ENCODE measurements around the gene NOTO.
"Not testable (repeated sequence)": the region's sequence is repeated elsewhere in the genome, so short reads cannot be mapped to it uniquely, and the experiment has no call there.

The NOTO gene, protein sequence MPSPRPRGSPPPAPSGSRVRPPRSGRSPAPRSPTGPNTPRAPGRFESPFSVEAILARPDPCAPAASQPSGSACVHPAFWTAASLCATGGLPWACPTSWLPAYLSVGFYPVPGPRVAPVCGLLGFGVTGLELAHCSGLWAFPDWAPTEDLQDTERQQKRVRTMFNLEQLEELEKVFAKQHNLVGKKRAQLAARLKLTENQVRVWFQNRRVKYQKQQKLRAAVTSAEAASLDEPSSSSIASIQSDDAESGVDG

DNA sequence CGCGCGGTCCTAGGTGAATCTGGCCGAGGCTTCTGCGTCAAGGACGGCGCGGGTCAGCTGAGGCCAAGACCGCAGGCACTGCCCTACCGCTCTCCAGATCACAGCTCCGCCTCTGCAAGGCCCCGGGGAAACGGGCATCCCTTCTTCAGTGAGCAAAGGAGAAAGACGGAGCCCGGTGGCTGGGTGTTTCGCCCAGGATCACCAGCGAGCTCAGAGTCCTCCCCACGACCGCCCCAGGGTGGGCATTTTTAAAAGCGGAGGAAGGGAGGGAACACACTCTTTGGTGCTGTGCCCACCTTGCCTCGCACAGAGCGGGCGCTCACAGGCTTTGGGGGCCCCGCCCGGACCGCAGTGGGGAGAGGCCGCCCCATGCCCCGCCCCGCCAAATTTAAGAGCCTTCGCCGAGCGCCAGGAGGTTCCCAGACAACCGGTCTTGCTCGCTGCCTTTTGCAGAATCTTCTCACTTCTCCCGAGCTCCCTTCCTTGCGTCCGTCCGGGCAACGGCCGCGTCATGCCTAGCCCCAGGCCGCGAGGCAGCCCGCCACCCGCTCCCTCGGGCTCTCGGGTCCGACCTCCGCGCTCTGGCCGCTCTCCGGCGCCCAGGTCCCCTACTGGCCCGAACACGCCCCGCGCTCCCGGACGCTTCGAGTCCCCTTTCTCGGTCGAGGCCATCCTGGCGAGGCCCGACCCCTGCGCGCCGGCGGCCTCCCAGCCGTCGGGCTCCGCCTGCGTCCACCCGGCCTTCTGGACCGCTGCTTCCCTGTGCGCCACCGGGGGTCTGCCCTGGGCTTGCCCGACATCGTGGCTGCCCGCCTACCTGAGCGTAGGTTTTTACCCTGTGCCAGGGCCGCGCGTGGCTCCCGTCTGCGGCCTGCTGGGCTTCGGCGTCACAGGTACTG, at the start of gene NOTO:
NOTO (plus strand) TSS at position 419 of the 899 bp plus-strand sequence; CDS start at position 512, 93 bp downstream.
- no peak for DNase-seq

DNA sequence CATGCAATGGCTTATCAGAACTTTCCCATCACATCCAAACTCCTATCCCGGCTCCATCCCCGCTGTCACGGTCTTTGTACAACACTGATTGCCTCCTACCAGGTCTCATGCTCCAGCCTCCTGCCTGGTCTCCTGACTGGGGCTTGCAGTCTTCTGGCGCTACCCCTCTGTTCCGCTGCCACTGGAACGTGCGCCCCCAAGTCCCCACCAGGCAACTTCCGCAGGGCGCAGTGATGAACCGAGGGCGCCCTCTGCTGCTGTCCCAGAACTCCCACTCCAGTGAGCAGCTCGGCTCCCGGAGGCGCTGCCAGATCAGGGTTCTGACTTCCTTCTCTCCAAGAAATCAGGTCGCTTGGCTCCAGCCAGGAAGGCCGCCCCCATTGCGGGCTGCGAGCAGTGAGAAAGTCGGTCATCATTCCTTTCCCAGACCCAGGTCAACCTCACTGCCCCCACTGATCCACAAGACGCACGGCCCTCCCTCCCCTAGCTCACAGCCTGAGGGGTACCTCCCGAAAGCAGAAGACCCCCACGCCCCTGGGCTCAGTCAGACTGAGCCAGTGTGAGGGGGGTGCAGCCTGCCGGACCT, 45.7 kb upstream of the NOTO start:
- DNase-seq = peak; percentile 23

- DNase-seq = no peak
These were observed 39.5 kb upstream of the NOTO start for GRCh38 chr2:73162856-73163391.

DNA sequence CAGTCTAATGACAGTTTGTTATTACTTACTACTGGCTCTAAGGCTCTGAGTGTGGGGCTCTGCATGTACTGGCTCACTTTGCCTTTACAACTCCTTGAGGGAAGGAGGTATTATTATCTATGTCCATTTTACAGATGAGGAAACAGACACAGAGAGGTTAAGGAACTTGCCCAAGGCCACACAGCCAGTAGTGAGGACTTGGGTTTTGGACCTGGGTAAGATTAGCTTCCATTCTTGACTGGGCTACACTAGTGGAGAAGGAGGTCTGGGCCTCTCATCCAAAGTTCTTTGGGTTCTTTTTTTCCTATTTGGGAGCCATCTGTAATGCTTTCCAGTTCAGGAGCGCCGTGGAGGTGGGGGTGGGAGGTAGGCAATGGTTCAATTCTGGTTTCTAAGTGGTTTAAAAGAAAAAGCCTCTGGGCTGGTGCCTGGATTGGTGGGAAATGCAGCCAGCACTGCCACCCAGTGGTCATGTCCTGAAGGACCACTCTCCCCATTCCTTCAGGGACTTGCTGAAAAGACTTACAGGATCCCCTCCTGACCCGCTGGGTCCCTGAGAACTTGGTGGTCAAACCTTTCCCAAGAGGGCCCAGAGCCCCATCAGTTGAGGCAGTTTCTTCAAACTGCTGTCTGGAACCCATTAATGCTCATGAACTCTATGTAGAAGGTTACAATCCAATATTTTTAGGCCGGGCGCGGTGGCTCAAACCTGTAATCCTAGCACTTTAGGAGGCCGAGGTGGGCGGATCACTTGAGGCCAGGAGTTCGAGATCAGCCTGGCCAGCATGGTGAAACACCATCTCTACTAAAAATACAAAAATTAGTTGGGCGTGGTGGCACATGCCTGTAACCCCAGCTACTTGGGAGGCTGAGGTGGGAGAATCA, 38.6 kb upstream of the NOTO start:
- peak; percentile 73 for DNase-seq

DNA sequence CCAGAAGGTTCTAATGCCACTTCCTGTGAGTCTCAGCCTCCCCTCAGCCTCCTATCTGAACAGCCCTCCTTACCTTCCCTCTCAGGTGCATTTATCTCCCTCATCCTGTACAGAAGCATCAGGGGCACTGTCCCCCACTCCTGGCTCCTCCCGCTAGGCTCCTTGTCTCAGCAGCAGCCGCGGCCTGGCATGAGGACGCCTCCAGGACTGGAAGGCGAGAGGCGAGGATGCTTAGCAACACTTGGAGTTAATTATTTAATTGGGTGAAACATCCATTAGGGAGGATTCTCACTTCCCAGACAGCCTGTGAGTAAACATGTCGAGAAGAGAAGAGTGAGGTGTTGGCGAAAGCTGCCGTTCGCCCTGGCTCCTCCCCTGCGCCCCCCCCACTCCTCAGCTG, 36.4 kb upstream of the NOTO start:
- not testable (repeated sequence) for DNase-seq

- not testable (repeated sequence) for DNase-seq
These were observed 35.6 kb upstream of the NOTO start for GRCh38 chr2:73166813-73167212.

GRCh38 chr2:73168348-73168747, 34.0 kb upstream of the NOTO start:
- not testable (repeated sequence) for DNase-seq

- DNase-seq = not testable (repeated sequence)
These were observed 32.0 kb upstream of the NOTO start for GRCh38 chr2:73170341-73170740.

GRCh38 chr2:73172963-73173362, 29.4 kb upstream of the NOTO start:
- DNase-seq = peak; percentile 56

DNA sequence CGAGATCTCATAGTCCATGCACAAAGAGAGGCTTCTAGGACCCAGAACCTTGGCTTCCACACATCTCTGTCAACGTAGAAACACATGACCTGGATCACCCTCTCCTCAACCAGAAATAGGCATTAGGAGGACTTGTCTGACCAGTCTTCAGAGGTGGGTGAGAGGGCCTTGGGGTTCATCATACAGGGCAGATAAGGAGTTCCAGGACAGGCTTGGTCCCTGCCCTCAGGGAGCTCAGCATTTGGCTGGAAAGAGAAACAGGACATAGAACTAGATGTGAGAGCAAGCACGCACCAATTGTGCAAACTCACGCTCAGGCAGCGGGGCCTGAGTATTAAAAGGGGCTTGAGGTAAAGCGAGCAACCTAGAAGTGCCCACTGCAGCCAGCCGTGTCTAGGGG, 28.6 kb upstream of the NOTO start:
- no peak for DNase-seq

- no peak for DNase-seq
These were observed 28.1 kb upstream of the NOTO start for GRCh38 chr2:73174244-73174643.

GRCh38 chr2:73174941-73175662, 27.3 kb upstream of the NOTO start:
- DNase-seq = no peak

GRCh38 chr2:73175663-73176204, 26.6 kb upstream of the NOTO start:
- peak; percentile 68 for DNase-seq

- DNase-seq = no peak
These were observed 26.0 kb upstream of the NOTO start for GRCh38 chr2:73176205-73176880.

- DNase-seq = peak; percentile 91
These were observed 25.3 kb upstream of the NOTO start for GRCh38 chr2:73176881-73177644.

- no peak for DNase-seq
These were observed 24.6 kb upstream of the NOTO start for GRCh38 chr2:73177645-73178255.

- DNase-seq = no peak
These were observed 16.4 kb upstream of the NOTO start for GRCh38 chr2:73185965-73186364.

DNA sequence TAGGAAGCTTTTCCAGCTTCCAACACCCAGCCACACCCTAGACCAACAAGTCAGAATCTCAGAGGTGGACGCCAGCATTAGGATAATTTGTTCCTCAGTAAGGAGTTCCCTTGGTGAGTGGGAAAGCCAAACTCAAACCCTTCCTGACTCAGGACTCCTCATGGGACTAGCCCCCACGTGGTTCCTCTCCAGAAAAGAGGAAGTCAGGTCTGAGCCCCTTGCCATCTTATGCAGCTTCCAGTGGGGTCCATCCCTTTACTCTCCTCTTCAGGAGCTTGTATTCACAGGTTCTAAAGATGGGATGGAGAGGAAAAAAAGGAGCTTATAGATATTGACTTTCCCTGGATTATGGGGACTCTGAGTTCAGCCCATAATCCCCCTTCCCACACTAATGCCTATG, 14.8 kb upstream of the NOTO start:
- DNase-seq = no peak

GRCh38 chr2:73197579-73197978, 4.8 kb upstream of the NOTO start:
- no peak for DNase-seq

DNA sequence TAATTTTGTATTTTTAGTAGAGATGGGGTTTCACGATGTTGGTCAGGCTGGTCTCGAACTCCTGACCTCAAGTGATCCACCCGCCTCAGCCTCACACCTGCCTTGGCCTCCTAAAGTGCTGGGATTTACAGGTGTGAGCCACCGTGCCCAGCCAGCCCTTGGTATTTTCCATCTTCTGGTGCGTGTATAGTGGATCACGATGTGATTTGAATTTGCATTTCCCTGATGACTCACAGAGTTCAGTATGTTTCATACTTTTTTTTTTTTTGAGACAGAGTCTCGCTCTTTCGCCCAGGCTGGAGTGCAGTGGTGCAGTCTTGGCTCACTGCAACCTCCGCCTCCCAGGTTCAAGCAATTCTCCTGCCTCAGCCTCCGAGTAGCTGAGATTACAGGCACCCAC, 2.1 kb upstream of the NOTO start:
- DNase-seq = not testable (repeated sequence)
